KOPT-K1 (cell line): ENCODE data around the gene KDM8.

Experiments
- H3K27ac ChIP-seq: fragments of 200-600 bp; sonication (generic); 2 replicates; pipeline ENCODE4 v1.5.1; 2016; ENCODE audit warnings: antibody characterized with exemption, mild to moderate bottlenecking, low read depth, low read length; ENCODE audit not compliant: poor library complexity, severe bottlenecking
- H3K36me3 ChIP-seq: fragments of 200-600 bp; sonication (generic); 2 replicates; pipeline ENCODE4 v1.5.1; 2017; ENCODE audit warnings: antibody characterized with exemption, mild to moderate bottlenecking, low read length, moderate library complexity; ENCODE audit not compliant: insufficient read depth
- H3K9me3 ChIP-seq: fragments of 200-600 bp; sonication (generic); 2 replicates; pipeline ENCODE4 v1.5.1; 2017; ENCODE audit warnings: antibody characterized with exemption, low read length, mild to moderate bottlenecking; ENCODE audit not compliant: insufficient read depth, poor library complexity, severe bottlenecking

Gene KDM8

GRCh38 chr16:27218756-27219155 is 15.4 kb downstream of the KDM8 start:
- H3K27ac ChIP-seq: no peak overlapping the region
- no peaks in the 10 kb centered on the region for H3K9me3 ChIP-seq
- peaks cover 55% of the 10 kb centered on the region for H3K36me3 ChIP-seq

GRCh38 chr16:27219161-27219560 is 15.8 kb downstream of the KDM8 start:
- Histone ChIP-seq H3K27ac (no peak overlapping the region), H3K36me3 (peaks cover 56% of the 10 kb centered on the region), H3K9me3 (no peaks in the 10 kb centered on the region)

- Histone ChIP-seq H3K9me3 (no peaks in the 10 kb centered on the region), H3K27ac (no peak overlapping the region), H3K36me3 (peaks cover 57% of the 10 kb centered on the region)
Measured at GRCh38 chr16:27220120-27220519, 16.8 kb downstream of the KDM8 start.

GRCh38 chr16:27220527-27220926 is 17.2 kb downstream of the KDM8 start:
- no peak overlapping the region for H3K27ac ChIP-seq
- peaks cover 61% of the 10 kb centered on the region for H3K36me3 ChIP-seq
- no peaks in the 10 kb centered on the region for H3K9me3 ChIP-seq

DNA sequence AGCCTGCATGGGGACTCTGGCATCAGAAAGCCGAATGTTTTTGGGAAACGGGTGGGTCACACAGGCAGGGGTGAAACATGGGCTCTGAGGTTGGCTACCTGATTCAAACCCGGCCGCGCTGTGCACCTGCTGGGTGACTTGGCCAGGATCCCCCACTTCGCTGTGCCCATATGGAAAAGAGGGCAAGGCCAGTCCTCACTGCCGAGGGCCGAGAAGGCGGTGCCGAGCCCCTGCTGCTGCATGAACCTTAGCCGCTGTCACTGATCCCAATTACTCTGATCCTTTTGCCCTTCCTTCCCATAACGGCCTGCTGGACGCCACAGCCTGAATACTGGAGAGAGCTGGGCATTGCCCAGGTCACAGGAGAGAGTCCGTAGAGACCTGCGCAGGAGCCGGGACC is 17.7 kb downstream of the KDM8 start:
- Histone ChIP-seq H3K9me3 (no peaks in the 10 kb centered on the region), H3K27ac (no peak overlapping the region)

GRCh38 chr16:27221576-27222248 is 18.4 kb downstream of the KDM8 start:
- Histone ChIP-seq H3K36me3 (peaks cover 63% of the 10 kb centered on the region), H3K27ac (no peak overlapping the region), H3K9me3 (no peaks in the 10 kb centered on the region)

More for the DNA sequence above, 17.7 kb downstream of the KDM8 start:
- peaks cover 61% of the 10 kb centered on the region for H3K36me3 ChIP-seq

DNA sequence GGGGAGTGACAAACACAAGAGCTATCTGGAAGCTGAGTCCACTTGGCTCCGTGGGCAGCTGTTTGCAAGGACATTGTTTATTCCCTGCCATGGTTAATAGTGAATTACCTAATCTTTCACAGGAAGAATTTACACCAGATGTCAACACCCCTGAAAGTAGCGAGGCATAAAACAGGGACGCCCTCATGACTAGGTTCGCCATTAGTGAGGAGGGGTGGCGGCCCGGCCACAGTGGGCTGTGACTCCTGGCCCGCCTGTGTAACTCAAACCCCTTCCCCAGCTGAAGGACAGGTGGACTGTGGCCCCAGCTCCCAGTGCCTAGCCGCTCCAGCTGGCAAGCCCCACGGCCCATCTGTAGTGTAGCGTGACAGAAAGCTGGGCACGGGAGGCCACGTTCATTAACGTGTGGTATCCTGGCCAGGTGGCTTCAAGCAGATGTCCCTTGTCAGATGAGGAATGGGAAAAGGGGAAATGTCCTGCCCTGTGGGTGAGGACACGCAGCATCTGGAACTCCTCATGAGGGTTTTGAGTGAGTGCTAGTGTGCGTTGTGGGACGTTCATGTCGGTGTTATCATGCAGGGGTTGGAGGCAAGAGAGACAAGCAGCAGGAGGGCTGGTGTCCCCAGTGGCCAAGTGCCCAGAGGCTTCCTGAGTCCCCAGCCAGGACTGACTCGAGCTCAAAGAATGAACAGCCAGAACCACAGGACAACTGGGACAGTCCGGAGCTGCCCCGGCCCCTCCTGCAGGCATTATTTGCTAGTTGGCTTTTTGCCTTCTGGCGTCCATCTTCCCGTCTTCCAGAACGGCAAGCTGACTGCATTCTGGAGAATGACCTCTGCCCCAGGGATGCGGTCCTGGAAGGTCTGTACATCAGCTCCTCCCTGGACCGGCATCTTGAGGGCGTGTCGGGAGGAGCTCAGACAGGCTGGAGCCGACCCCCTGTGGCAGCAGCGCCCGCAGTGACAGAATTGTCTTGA is 19.2 kb downstream of the KDM8 start:
- no peak overlapping the region for H3K27ac ChIP-seq
- H3K9me3 ChIP-seq: no peaks in the 10 kb centered on the region
- peaks cover 57% of the 10 kb centered on the region for H3K36me3 ChIP-seq

- H3K9me3 ChIP-seq: no peaks in the 10 kb centered on the region
- H3K27ac ChIP-seq: no peak overlapping the region
- peaks cover 53% of the 10 kb centered on the region for H3K36me3 ChIP-seq
Measured at GRCh38 chr16:27223226-27223610, 19.9 kb downstream of the KDM8 start.

DNA sequence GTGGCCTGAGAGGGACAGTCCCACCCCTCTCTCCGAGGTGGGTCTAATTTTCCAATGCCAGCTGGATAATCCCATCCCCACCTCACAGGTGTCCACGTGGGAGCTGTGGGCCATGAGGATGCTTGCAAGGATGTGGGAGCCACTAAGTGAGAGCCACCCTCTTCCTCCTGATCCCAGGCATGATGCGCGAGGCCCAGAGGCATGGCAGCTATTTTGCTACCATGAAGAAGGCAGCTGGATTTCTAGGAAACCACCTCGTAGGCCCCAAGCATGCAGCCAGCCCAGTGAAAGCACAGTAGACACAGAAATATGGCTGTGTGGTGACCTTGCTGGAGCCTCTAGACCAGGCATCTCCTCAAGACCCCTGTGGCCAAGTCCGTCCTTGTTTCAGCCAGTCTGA is 20.4 kb downstream of the KDM8 start:
- H3K27ac ChIP-seq: no peak overlapping the region
- peaks cover 53% of the 10 kb centered on the region for H3K36me3 ChIP-seq
- no peaks in the 10 kb centered on the region for H3K9me3 ChIP-seq

GRCh38 chr16:27224271-27224737 is 21.0 kb downstream of the KDM8 start:
- H3K36me3 ChIP-seq: peaks cover 53% of the 10 kb centered on the region
- H3K9me3 ChIP-seq: no peaks in the 10 kb centered on the region
- H3K27ac ChIP-seq: no peak overlapping the region

DNA sequence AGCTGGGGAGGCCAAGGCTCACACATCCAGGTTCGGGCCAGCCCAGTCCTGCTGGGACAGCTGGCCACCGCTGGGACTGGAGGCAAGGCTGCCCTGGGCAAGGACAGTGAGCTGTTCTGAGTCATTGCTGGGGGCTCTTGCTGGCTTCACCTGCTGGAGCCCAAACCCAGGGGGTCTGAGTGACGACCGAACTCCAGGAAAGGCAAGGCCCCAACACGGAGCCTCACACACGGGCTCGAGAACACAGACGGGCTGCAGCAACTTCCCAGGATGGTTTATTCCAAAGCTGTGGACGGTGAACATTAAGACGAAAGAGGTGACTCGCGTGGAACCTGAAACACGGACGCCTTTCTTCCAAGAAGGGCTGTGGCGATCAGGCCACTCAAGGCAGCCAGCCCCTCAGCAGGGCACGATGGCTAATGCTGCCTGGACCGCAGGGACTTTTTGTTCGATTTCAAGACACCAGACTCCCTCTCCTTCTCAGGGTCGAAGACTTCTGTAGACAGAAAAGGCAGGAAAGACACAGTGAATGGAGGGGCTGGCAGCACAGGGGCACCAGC is 21.5 kb downstream of the KDM8 start:
- Histone ChIP-seq H3K9me3 (no peaks in the 10 kb centered on the region), H3K27ac (no peak overlapping the region), H3K36me3 (peaks cover 53% of the 10 kb centered on the region)

- Histone ChIP-seq H3K27ac (no peak overlapping the region), H3K36me3 (peaks cover 48% of the 10 kb centered on the region), H3K9me3 (no peaks in the 10 kb centered on the region)
Measured at GRCh38 chr16:27225536-27226360, 22.4 kb downstream of the KDM8 start.

DNA sequence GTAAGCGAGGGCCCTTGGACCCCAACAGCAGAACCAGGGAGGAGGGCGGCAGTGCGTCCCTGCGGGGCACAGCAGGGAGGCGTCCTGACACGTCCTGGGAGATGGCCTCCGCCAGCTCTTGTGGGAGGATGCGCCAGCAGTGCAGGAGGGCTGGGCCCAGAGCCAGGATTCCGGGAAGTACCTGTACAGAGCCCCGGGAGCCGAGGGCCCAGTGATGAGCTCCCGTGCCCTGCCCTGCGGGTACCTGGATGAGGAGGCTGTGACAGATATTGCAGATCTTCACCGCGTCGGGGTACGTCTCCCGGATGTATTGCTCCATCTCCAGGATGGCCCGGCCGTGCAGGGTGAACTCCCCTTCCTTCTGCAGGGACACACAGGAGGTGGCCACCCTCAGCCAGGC is 23.1 kb downstream of the KDM8 start:
- Histone ChIP-seq H3K36me3 (peaks cover 44% of the 10 kb centered on the region), H3K27ac (no peak overlapping the region), H3K9me3 (no peaks in the 10 kb centered on the region)

- Histone ChIP-seq H3K36me3 (peaks cover 44% of the 10 kb centered on the region), H3K27ac (no peak overlapping the region)
Measured at GRCh38 chr16:27226976-27227705, 23.8 kb downstream of the KDM8 start.

More at GRCh38 chr16:27226976-27227705, 23.8 kb downstream of the KDM8 start:
- H3K9me3 ChIP-seq: no peaks in the 10 kb centered on the region
